Erythroblast (primary cell): ENCODE results near the gene ZBTB43.

Source experiments
- GATA1 ChIP-seq: IDR thresholded peaks from 2 replicates; pipeline ENCODE4 v1.6.1; 2011; ENCODE audit warnings: low read depth, mild to moderate bottlenecking, control low read depth, low read length, moderate library complexity
- POLR2A ChIP-seq: IDR thresholded peaks from 2 replicates; pipeline ENCODE4 v1.6.1; 2011; ENCODE audit warnings: mild to moderate bottlenecking, low read length

GRCh38 chr9:126799034-126799433, 5.8 kb upstream of the ZBTB43 start:
- TF ChIP-seq POLR2A (no peak), GATA1 (no peak)
